K562 (cell line): ENCODE data around the gene MT1M. TPM values are rescaled to one million over a fixed set of nuclear protein-coding genes. Genes with fewer than 3 reads are reported as not detected.

ENCODE experiments used
- ATAC-seq: fragments of 200-7000 bp; cut with Tn5 transposase; 3 replicates; pipeline ENCODE4 v1.9.1; 2020; ENCODE audit warnings: moderate library complexity
- BruUV-seq: library from RNA; stranded (reverse); fragments of 400-500 nt; replicated peaks from 2 replicates; lab custom pipeline; 2021; lab: Mats Ljungman, UMichigan
- CTCF ChIA-PET: fragments of 300-600 bp; formaldehyde crosslinking; extraction: SDS; loops from one replicate; lab custom pipeline; 2021; ENCODE audit warnings: low intra/inter-chr PET ratio; lab: Yijun Ruan, JAX
- POLR2A ChIA-PET: fragments of 300-600, 350-650 bp; sonication (Branson Sonifier 250); formaldehyde crosslinking; extraction: SDS; loops from one replicate; lab custom pipeline; 2021; ENCODE audit warnings: antibody characterized with exemption, inconsistent platforms; lab: Yijun Ruan, JAX
- DNase-seq, 4 experiments: peaks; one replicate each; pipeline versions ENCODE4 v3.0.0 to v3.0.0-alpha.2; 2011 to 2018; ENCODE audit warnings: low spot score in 3 of 4, mixed read lengths in 3 of 4; ENCODE audit errors: extremely low read depth in 1 of 4
- FAIRE-seq: peaks from 2 replicates; lab custom pipeline; 2011; peaks lifted over from hg19 to GRCh38; lab: Jason Lieb, UNC
- H2AFZ ChIP-seq: 2 replicates; pipeline ENCODE4 v1.6.0; 2011; ENCODE audit warnings: low read depth, low read length, control low read depth, inconsistent platforms
- H3K27ac ChIP-seq: fragments of 200-600 bp; 3 replicates; pipeline ENCODE4 v1.8.0; 2011; ENCODE audit warnings: low read depth, mild to moderate bottlenecking, control low read depth, inconsistent platforms, low read length, moderate library complexity, mixed read lengths; ENCODE audit errors: extremely low read depth
- H3K27me3 ChIP-seq, 2 experiments: fragments of 300-600 bp in 1 of 2; 2 replicates in 1 of 2; 3 replicates in 1 of 2; pipeline versions ENCODE4 v1.6.0 to v1.8.0; 2011; ENCODE audit warnings: inconsistent platforms in 2 of 2, low read length in 2 of 2, mild to moderate bottlenecking in 1 of 2, mixed read lengths in 1 of 2, moderate library complexity in 1 of 2; ENCODE audit not compliant: control insufficient read depth in 2 of 2, insufficient read depth in 2 of 2
- H3K36me3 ChIP-seq: fragments of 300-600 bp; 3 replicates; pipeline ENCODE4 v1.8.0; 2011; ENCODE audit warnings: mild to moderate bottlenecking, low read length, inconsistent platforms; ENCODE audit not compliant: control insufficient read depth, insufficient read depth
- H3K4me1 ChIP-seq, 2 experiments: fragments of 200-600 bp in 1 of 2; replicated peaks in 1 of 2; 2 replicates in 1 of 2; 3 replicates in 1 of 2; pipeline versions ENCODE4 v1.5.1 to v1.8.0; 2011; ENCODE audit warnings: inconsistent platforms in 2 of 2, low read length in 2 of 2, mild to moderate bottlenecking in 1 of 2, mixed read lengths in 1 of 2, moderate library complexity in 1 of 2; ENCODE audit not compliant: control insufficient read depth in 2 of 2, insufficient read depth in 2 of 2
- H3K4me2 ChIP-seq: 2 replicates; pipeline ENCODE4 v1.6.1; 2011; ENCODE audit warnings: low read length, control low read depth, inconsistent platforms, mixed read lengths; ENCODE audit not compliant: insufficient read depth
- H3K4me3 ChIP-seq: fragments of 200-600 bp; sonication (generic), shearing (Covaris generic); 2 replicates; pipeline ENCODE4 v1.5.1; 2016; ENCODE audit warnings: control low read depth, inconsistent platforms
- H3K79me2 ChIP-seq: fragments of 200-600 bp; 3 replicates; pipeline ENCODE4 v1.8.0; 2011; ENCODE audit warnings: low read length, inconsistent platforms; ENCODE audit not compliant: control insufficient read depth, insufficient read depth
- H3K9ac ChIP-seq, 2 experiments: 2 replicates each; pipeline versions ENCODE4 v1.6.0 to v1.6.1; 2011; ENCODE audit warnings: low read depth in 2 of 2, low read length in 2 of 2, control low read depth in 1 of 2, inconsistent platforms in 1 of 2, mild to moderate bottlenecking in 1 of 2, mixed read lengths in 1 of 2; ENCODE audit not compliant: insufficient read depth in 1 of 2
- H3K9me1 ChIP-seq: one replicate; pipeline ENCODE4 v1.6.0; 2011; ENCODE audit warnings: inconsistent platforms, mild to moderate bottlenecking, low read length, moderate library complexity; ENCODE audit not compliant: control insufficient read depth, insufficient read depth
- H3K9me3 ChIP-seq: replicated peaks from 2 replicates; pipeline ENCODE4 v1.5.1; 2011; ENCODE audit warnings: low read depth, low read length, inconsistent platforms; ENCODE audit not compliant: control insufficient read depth, insufficient read depth
- H4K20me1 ChIP-seq: replicated peaks from 2 replicates; pipeline ENCODE4 v1.6.1; 2011; ENCODE audit warnings: low read length, inconsistent platforms, mixed read lengths; ENCODE audit not compliant: control insufficient read depth, insufficient read depth
- ARNT ChIP-seq, 2 experiments: fragments of 450-650 bp; IDR thresholded peaks; 2 replicates each; pipeline ENCODE4 v1.6.1; 2016; ENCODE audit warnings: mild to moderate bottlenecking in 1 of 2
- E2F6 ChIP-seq, 2 experiments: IDR thresholded peaks; 2 replicates each; pipeline ENCODE4 v1.6.1; 2011; ENCODE audit warnings: borderline replicate concordance in 1 of 2, control low read depth in 1 of 2, low read depth in 1 of 2, low read length in 1 of 2, mild to moderate bottlenecking in 1 of 2, mixed read lengths in 1 of 2, moderate library complexity in 1 of 2; ENCODE audit not compliant: insufficient read depth in 1 of 2, insufficient read length in 1 of 2, poor library complexity in 1 of 2, severe bottlenecking in 1 of 2; ENCODE audit errors: extremely low read depth in 1 of 2
- ETS1 ChIP-seq: conservative IDR thresholded peaks from 2 replicates; pipeline ENCODE4 v1.6.1; 2011; ENCODE audit warnings: low read depth, mild to moderate bottlenecking, low read length; ENCODE audit not compliant: control insufficient read depth
- HLTF ChIP-seq: fragments of 450-650 bp; IDR thresholded peaks from 2 replicates; pipeline ENCODE4 v1.6.1; 2016
- IFI16 ChIP-seq: fragments of 250-450 bp; sonication (Bioruptor Pico); IDR thresholded peaks from 2 replicates; pipeline ENCODE4 v2.1.2; 2022; ENCODE audit warnings: mild to moderate bottlenecking, inconsistent platforms
- LEF1 ChIP-seq: fragments of 450-650 bp; IDR thresholded peaks from 2 replicates; pipeline ENCODE4 v1.6.1; 2016; ENCODE audit warnings: mild to moderate bottlenecking
- MLX ChIP-seq, 2 experiments: fragments of 450-650 bp in 1 of 2; sonication (generic) in 1 of 2; formaldehyde crosslinking; conservative IDR thresholded peaks; 2 replicates each; pipeline versions ENCODE4 v1.4.0 to v1.8.1; 2020 to 2022; ENCODE audit warnings: mild to moderate bottlenecking in 1 of 2, missing genetic modification reagents in 1 of 2
- NFIC ChIP-seq: fragments of 450-650 bp; IDR thresholded peaks from 2 replicates; pipeline ENCODE4 v1.6.1; 2017; ENCODE audit warnings: mild to moderate bottlenecking, inconsistent platforms
- PHB ChIP-seq: fragments of 250-450 bp; sonication (Bioruptor Pico); IDR thresholded peaks from 2 replicates; pipeline ENCODE4 v1.5.0; 2021
- POLR2A ChIP-seq: fragments of 450-650 bp; conservative IDR thresholded peaks from 2 replicates; pipeline ENCODE4 v1.6.1; 2016
- POLR2AphosphoS5 ChIP-seq: IDR thresholded peaks from 2 replicates; pipeline ENCODE4 v1.6.1; 2011; ENCODE audit warnings: mild to moderate bottlenecking, low read depth, low read length, moderate library complexity; ENCODE audit not compliant: control insufficient read depth, insufficient read depth
- SNRNP70 ChIP-seq: fragments of 200-400 bp; formaldehyde crosslinking; optimal IDR thresholded peaks from 2 replicates; pipeline ENCODE3; 2017; ENCODE audit warnings: low read depth, low read length
- TCF7 ChIP-seq: sonication (generic); IDR thresholded peaks from 2 replicates; pipeline ENCODE4 v1.6.1; 2016; ENCODE audit warnings: antibody characterized with exemption, borderline replicate concordance
- TCFL5 ChIP-seq: fragments of 250-450 bp; sonication (Bioruptor Pico); conservative IDR thresholded peaks from 2 replicates; pipeline ENCODE4 v1.6.1; 2021; ENCODE audit warnings: mild to moderate bottlenecking, moderate library complexity, matching md5 sums
- TGIF2 ChIP-seq: sonication (generic); formaldehyde crosslinking; IDR thresholded peaks from 2 replicates; pipeline ENCODE4 v1.8.1; 2022; ENCODE audit warnings: mild to moderate bottlenecking, missing genetic modification reagents, moderate library complexity
- ZBTB2 ChIP-seq: fragments of 450-650 bp; IDR thresholded peaks from 2 replicates; pipeline ENCODE4 v1.6.1; 2016; ENCODE audit warnings: antibody characterized with exemption
- ZNF707 ChIP-seq: fragments of 250-450 bp; sonication (Bioruptor Pico); conservative IDR thresholded peaks from 2 replicates; pipeline ENCODE4 v1.8.0; 2022; ENCODE audit warnings: inconsistent platforms, mild to moderate bottlenecking, moderate library complexity
- ZNF79 ChIP-seq: fragments of 250-450 bp; sonication (Bioruptor Pico); IDR thresholded peaks from 2 replicates; pipeline ENCODE4 v1.4.0; 2020; ENCODE audit warnings: low read depth, mild to moderate bottlenecking, moderate library complexity
- WGBS: fragments of 100-300 bp; shearing (Covaris generic); methylation state at CpG from one replicate; pipeline ENCODE4 v1.1.6; 2016; ENCODE audit warnings: low coverage, mixed read lengths; ENCODE audit not compliant: insufficient coverage; ENCODE audit errors: missing lambda C conversion rate; 5-methylcytosine and 5-hydroxymethylcytosine counted together
- in situ Hi-C: fragments of 300-500 bp; cut with MboI; formaldehyde crosslinking; loops from 4 replicates; pipeline ENCODE4 v1.15.0; 2018; ENCODE audit warnings: inconsistent platforms, mixed read lengths
- intact Hi-C: fragments of 100-400 bp; cut with micrococcal nuclease; formaldehyde crosslinking; loops from 2 replicates; pipeline ENCODE4 v1.14.2; 2022
- polyA plus RNA-seq, 8 experiments: library from polyadenylated mRNA; depleted of rRNA in 4 of 8; stranded (reverse) in 5 of 8; unstranded in 3 of 8; fragments of >200 nt; fragmentation: Nextera tagmentation in 2 of 8; fragmentation: Illumina TruSeq in 1 of 8; extraction: Ambion mirVana in 2 of 8; extraction: Trizol in 1 of 8; gene quantifications; 2 replicates each; pipeline versions ENCODE4 v1.2.1 to v1.2.3, GENCODE V29; 2011 to 2014; ENCODE audit warnings: inconsistent platforms in 1 of 8, missing spikeins in 1 of 8
- total RNA-seq, 7 experiments: library from RNA; depleted of rRNA in 6 of 7; stranded (reverse); fragments of >200 nt in 6 of 7; fragmentation: Illumina TruSeq in 2 of 7; extraction: Trizol in 2 of 7; gene quantifications; 2 replicates each; pipeline versions ENCODE4 v1.2.1 to v1.2.3, GENCODE V29; 2011 to 2021; ENCODE audit warnings: low replicate concordance in 1 of 7

Gene MT1M
- total and polyA plus RNA-seq, 9 of the 15 experiments (the other 6 are each of a cell fraction or from before 2014, with no cell fraction given) = not detected

- H3K9ac ChIP-seq = no peak overlapping the region
- no peaks in the 10 kb centered on the region for H3K79me2 ChIP-seq
- no peak overlapping the region for H3K4me3 ChIP-seq
- no peak overlapping the region for H3K27ac ChIP-seq
- no peak overlapping the region for H3K4me2 ChIP-seq
- peaks cover under 1 to 13% of the 10 kb centered on the region in 2 experiments; a peak in 3 of 5 replicates for H3K4me1 ChIP-seq
- peaks cover 3% of the 10 kb centered on the region; the same call in 1 of the 2 replicates for H4K20me1 ChIP-seq
- ChIA-PET CTCF (no interaction called here), POLR2A (no interaction called here)
- no TSS peak for BruUV-seq
- no peaks in the 10 kb centered on the region for H3K9me1 ChIP-seq
- in situ Hi-C loops = no loop called here
- DNase-seq (no peak), ATAC-seq (no peak), FAIRE-seq (no peak)
- H3K9me3 ChIP-seq = no peaks in the 10 kb centered on the region
- intact Hi-C loops = no loop called here
- WGBS = 0% methylated on average over 3 of the region's 3 CpGs
- H3K36me3 ChIP-seq = no peaks in the 10 kb centered on the region
- TF ChIP-seq TGIF2 (CRISPR knock-in tag) = no peak
- no peak for TF ChIP-seq ZNF79 (CRISPR knock-in tag)
- no peak for TF ChIP-seq SNRNP70
- no peak for TF ChIP-seq TCF7
- no peak for TF ChIP-seq POLR2A
- no peak for TF ChIP-seq E2F6 (IDR thresholded peaks at IDR 0.05; ENCODE audit: borderline replicate concordance in 1 of 2, extremely low read depth in 1 of 2, insufficient read depth in 1 of 2, insufficient read length in 1 of 2, low read depth in 1 of 2, low read length in 1 of 2, poor library complexity in 1 of 2, severe bottlenecking in 1 of 2)
- TF ChIP-seq ZNF707 (CRISPR knock-in tag) = no peak
- TF ChIP-seq TCFL5 = no peak
- no peak for TF ChIP-seq NFIC
- TF ChIP-seq ETS1 = no peak
- no peak for TF ChIP-seq PHB
- no peak for TF ChIP-seq IFI16 (CRISPR knock-in tag)
- no peak for TF ChIP-seq POLR2AphosphoS5
- TF ChIP-seq HLTF = no peak
- no peak for TF ChIP-seq ZBTB2
- TF ChIP-seq MLX (CRISPR knock-in tag; conservative IDR thresholded peaks at IDR 0.05) = no peak
- TF ChIP-seq ARNT (IDR thresholded peaks at IDR 0.05) = no peak
- TF ChIP-seq LEF1 = no peak
- H3K27me3 ChIP-seq = peaks cover 13 to 44% of the 10 kb centered on the region in 2 experiments
- no peak overlapping the region for H2AFZ ChIP-seq
These were observed 45.0 kb downstream of the MT1M start for GRCh38 chr16:56677474-56677873.
